Measurements from ENCODE around the gene DNASE2B.
A peak's percentile ranks its signal among the peaks of the same experiment; 100 is the strongest.

Gene DNASE2B

GRCh38 chr1:84398175-84399155, at the start of gene DNASE2B:
TSS of gene DNASE2B (plus strand) at chr1:84398484. CDS start at chr1:84398565, 81 bp downstream.
- no peak for DNase-seq (ENCODE audit: low spot score)

- DNase-seq (ENCODE audit: low spot score), result no peak
Observed at GRCh38 chr1:84348759-84349158, 49.5 kb upstream of the DNASE2B start.

- DNase-seq (ENCODE audit: low spot score), result no peak
Observed at GRCh38 chr1:84350104-84350503, 48.2 kb upstream of the DNASE2B start.

- DNase-seq (ENCODE audit: low spot score), result no peak
Observed at GRCh38 chr1:84350550-84350949, 47.7 kb upstream of the DNASE2B start.

GRCh38 chr1:84352298-84353106, 45.8 kb upstream of the DNASE2B start:
- no peak for DNase-seq (ENCODE audit: low spot score)

GRCh38 chr1:84353695-84354094, 44.6 kb upstream of the DNASE2B start:
- DNase-seq (ENCODE audit: low spot score), result no peak

- no peak for DNase-seq (ENCODE audit: low spot score)
Observed at GRCh38 chr1:84355556-84355955, 42.7 kb upstream of the DNASE2B start.

- DNase-seq (ENCODE audit: low spot score), result no peak
Observed at GRCh38 chr1:84356881-84357280, 41.4 kb upstream of the DNASE2B start.

GRCh38 chr1:84358695-84359094, 39.6 kb upstream of the DNASE2B start:
- no peak for DNase-seq (ENCODE audit: low spot score)

GRCh38 chr1:84360316-84360715, 38.0 kb upstream of the DNASE2B start:
- DNase-seq (ENCODE audit: low spot score), result no peak

- DNase-seq (ENCODE audit: low spot score), result no peak
Observed at GRCh38 chr1:84361796-84362195, 36.5 kb upstream of the DNASE2B start.

- DNase-seq (ENCODE audit: low spot score), result no peak
Observed at GRCh38 chr1:84363019-84363418, 35.3 kb upstream of the DNASE2B start.

- DNase-seq (ENCODE audit: low spot score), result no peak
Observed at GRCh38 chr1:84363622-84364021, 34.7 kb upstream of the DNASE2B start.

GRCh38 chr1:84365225-84366221, 32.8 kb upstream of the DNASE2B start:
- peak; percentile 100 for DNase-seq (ENCODE audit: low spot score)

- no peak for DNase-seq (ENCODE audit: low spot score)
Observed at GRCh38 chr1:84366786-84367185, 31.5 kb upstream of the DNASE2B start.

GRCh38 chr1:84367219-84367618, 31.1 kb upstream of the DNASE2B start:
- DNase-seq (ENCODE audit: low spot score), result no peak

- no peak for DNase-seq (ENCODE audit: low spot score)
Observed at GRCh38 chr1:84368441-84368840, 29.8 kb upstream of the DNASE2B start.

GRCh38 chr1:84370266-84370665, 28.0 kb upstream of the DNASE2B start:
- no peak for DNase-seq (ENCODE audit: low spot score)

GRCh38 chr1:84370831-84371394, 27.4 kb upstream of the DNASE2B start:
- no peak for DNase-seq (ENCODE audit: low spot score)

GRCh38 chr1:84373436-84374141, 24.7 kb upstream of the DNASE2B start:
- no peak for DNase-seq (ENCODE audit: low spot score)
